SJCRH30 (cell line): ENCODE results near the gene PLXDC2. TPM values are rescaled to one million over a fixed set of nuclear protein-coding genes. Genes with fewer than 3 reads are reported as not detected.
"Not testable (repeated sequence)": the region's sequence is repeated elsewhere in the genome, so short reads cannot be mapped to it uniquely, and the experiment has no call there.

Experiments
- DNase-seq, 2 experiments: peaks; one replicate each; pipeline ENCODE4 v3.0.0-alpha.2; 2015 to 2020
- H3K27ac ChIP-seq: fragments of 250-450 bp; sonication (Bioruptor Pico); 2 replicates; pipeline ENCODE4 v1.5.1; 2020; ENCODE audit warnings: mild to moderate bottlenecking, moderate library complexity
- H3K27me3 ChIP-seq: fragments of 250-450 bp; sonication (Bioruptor Pico); 2 replicates; pipeline ENCODE4 v1.5.1; 2020; ENCODE audit warnings: mild to moderate bottlenecking, moderate library complexity
- H3K36me3 ChIP-seq: fragments of 250-450 bp; sonication (Bioruptor Pico); 2 replicates; pipeline ENCODE4 v1.5.1; 2020; ENCODE audit warnings: mild to moderate bottlenecking, moderate library complexity
- H3K4me1 ChIP-seq: fragments of 250-450 bp; sonication (Bioruptor Pico); 2 replicates; pipeline ENCODE4 v1.5.1; 2020; ENCODE audit warnings: mild to moderate bottlenecking, moderate library complexity
- H3K4me3 ChIP-seq: fragments of 250-450 bp; sonication (Bioruptor Pico); 2 replicates; pipeline ENCODE4 v1.5.1; 2020; ENCODE audit warnings: mild to moderate bottlenecking, moderate library complexity
- H3K9me3 ChIP-seq: fragments of 250-450 bp; sonication (Bioruptor Pico); replicated peaks from 2 replicates; pipeline ENCODE4 v1.5.1; 2020; ENCODE audit warnings: mild to moderate bottlenecking, moderate library complexity
- total RNA-seq: library from RNA; depleted of rRNA; stranded (reverse); fragments of >200 nt; shearing (Covaris generic); gene quantifications from 2 replicates; pipeline ENCODE4 v1.2.3, GENCODE V29; 2014

The PLXDC2 gene
- total RNA-seq, 1 experiment from 2014 or later = 11.4 TPM

DNA sequence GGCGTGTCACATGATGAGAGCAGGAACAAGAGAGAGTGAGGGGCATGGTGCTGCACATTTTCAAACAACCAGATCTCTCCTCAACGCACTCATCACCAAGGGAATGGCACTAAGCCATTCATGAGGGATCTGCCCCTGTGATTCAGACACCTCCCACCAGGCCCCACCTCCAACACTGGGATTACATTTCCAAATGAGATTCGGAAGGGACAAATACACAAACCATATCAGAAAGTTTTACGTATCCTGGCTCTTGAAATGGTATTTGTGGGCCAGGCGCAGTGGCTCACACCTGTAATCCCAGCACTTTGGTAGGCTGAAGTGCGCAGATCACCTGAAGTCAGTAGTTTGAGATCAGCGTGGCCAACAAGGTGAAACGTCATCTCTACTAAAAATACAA is 189.4 kb downstream of the PLXDC2 start:
- H3K9me3 ChIP-seq = no peaks in the 10 kb centered on the region
- H3K27me3 ChIP-seq = no peaks in the 10 kb centered on the region
- no peaks in the 10 kb centered on the region for H3K4me1 ChIP-seq
- H3K4me3 ChIP-seq = no peak overlapping the region
- no peak overlapping the region for H3K27ac ChIP-seq
- no peak for DNase-seq
- no peaks in the 10 kb centered on the region for H3K36me3 ChIP-seq

DNA sequence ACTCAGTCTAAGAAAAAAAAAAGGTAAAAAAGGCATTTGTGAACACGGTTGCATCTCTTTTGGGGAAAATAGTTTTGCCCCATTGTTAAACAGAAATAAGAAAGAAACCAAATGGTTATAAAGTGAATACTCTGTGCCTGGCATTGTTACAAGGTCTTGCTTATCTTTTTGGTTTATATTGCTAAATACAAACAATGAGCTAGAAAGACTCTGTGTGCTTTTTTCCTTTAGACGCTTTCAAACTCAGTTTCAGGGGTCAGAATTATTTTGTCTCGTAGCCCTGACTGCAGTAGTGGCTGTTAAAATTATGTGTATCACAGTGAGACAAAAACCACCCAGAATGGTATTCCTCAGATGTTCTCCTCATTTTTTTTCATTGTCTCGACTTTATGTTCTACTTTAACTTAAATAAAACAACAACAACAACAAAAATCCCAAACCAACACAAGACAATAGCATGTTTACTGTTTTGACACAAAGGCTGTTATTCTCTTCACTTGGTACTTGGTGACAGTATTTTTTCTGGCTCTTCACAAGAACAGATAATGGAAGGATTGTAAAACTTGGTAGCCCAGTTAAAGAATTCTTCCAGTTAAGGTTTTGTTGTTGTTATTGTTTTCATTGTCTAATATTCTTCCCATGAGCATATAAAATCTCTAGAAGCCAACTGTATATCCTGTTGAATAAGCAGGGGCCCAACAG is 190.1 kb downstream of the PLXDC2 start:
- no peaks in the 10 kb centered on the region for H3K27me3 ChIP-seq
- H3K4me1 ChIP-seq = no peaks in the 10 kb centered on the region
- DNase-seq = no peak
- no peaks in the 10 kb centered on the region for H3K9me3 ChIP-seq
- no peak overlapping the region for H3K4me3 ChIP-seq
- no peaks in the 10 kb centered on the region for H3K36me3 ChIP-seq
- no peak overlapping the region for H3K27ac ChIP-seq

DNA sequence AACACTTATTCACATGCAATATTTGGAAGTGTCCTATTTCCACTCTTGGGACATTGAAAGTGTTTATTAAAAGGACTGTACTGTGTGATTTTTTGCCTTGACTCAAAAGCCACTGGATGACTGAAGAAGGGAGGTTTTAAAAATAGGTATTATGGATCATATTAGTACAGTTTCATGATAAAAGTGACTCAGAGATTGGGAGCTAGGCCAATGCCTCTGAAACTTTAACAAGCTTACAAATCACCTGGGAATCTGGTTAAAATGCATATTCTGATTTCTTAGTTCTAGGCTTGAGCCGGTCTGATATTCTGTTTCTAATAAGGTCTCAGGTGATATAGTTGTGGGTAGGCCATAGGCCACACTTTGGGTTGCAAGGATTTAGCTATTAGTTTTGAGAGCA is 191.2 kb downstream of the PLXDC2 start:
- no peak overlapping the region for H3K4me3 ChIP-seq
- no peaks in the 10 kb centered on the region for H3K4me1 ChIP-seq
- no peak overlapping the region for H3K27ac ChIP-seq
- no peaks in the 10 kb centered on the region for H3K27me3 ChIP-seq
- H3K9me3 ChIP-seq = no peaks in the 10 kb centered on the region
- H3K36me3 ChIP-seq = no peaks in the 10 kb centered on the region
- DNase-seq = no peak

DNA sequence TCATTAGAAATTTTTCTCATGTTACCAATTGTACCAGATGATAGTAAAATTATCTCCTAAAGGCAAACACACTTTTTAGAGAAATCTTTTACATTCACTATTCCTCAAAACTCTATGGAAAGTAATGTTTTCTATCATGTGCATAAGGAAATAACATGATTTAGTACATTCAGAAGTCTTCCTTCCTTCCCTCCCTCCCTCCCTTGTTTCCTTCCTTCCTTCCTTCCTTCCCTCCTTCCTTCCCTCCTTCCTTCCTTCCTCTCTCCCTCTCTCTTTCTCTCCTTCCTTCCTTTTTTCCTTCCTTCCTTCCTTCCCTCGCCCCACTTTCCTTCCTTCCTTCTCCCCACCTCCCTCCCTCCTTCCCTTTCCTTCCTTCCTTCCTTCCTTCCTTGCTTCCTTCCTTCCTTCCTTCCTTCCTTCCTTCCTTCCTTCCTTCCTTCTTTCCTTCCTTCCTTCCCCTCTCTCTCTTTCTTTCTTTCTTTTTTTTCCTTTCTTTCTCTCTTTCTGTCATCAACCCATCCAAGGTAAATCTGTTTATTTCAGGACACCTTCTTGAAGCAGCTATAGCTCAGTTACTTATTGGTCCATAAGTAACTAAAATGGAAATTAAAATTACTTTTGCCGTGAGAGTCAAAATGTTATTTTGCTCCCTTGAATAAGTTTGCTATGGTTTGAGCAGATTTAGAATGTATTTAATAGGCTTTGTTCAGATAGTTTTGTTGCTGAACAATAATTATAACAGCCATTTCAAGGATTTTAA is 197.9 kb downstream of the PLXDC2 start:
- Histone ChIP-seq H3K9me3 (no peaks in the 10 kb centered on the region), H3K27me3 (no peaks in the 10 kb centered on the region), H3K27ac (no peak overlapping the region), H3K4me1 (no peaks in the 10 kb centered on the region), H3K4me3 (no peak overlapping the region), H3K36me3 (no peaks in the 10 kb centered on the region)
- no peak for DNase-seq

DNA sequence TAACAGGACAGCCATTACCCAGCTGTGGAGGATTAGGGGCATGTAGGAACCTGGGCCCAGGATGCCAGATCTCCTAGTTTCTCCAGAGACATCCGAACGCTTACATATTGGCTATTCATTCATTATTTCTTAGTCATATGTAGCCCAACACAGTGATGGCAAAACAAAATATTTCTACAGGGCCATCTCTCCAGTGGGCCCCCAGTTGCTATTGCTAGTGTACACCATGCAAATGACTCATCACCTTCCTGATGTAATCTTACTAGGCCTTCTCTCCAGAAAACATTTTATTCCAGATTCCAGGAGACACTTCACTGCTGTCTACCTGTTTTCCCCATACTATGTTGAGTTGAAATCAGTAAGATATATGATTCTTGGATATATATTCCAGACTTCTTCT is 201.7 kb downstream of the PLXDC2 start:
- H3K27ac ChIP-seq = no peak overlapping the region
- H3K9me3 ChIP-seq = no peaks in the 10 kb centered on the region
- H3K27me3 ChIP-seq = no peaks in the 10 kb centered on the region
- no peak overlapping the region for H3K4me3 ChIP-seq
- no peak for DNase-seq
- no peaks in the 10 kb centered on the region for H3K36me3 ChIP-seq
- H3K4me1 ChIP-seq = no peaks in the 10 kb centered on the region

DNA sequence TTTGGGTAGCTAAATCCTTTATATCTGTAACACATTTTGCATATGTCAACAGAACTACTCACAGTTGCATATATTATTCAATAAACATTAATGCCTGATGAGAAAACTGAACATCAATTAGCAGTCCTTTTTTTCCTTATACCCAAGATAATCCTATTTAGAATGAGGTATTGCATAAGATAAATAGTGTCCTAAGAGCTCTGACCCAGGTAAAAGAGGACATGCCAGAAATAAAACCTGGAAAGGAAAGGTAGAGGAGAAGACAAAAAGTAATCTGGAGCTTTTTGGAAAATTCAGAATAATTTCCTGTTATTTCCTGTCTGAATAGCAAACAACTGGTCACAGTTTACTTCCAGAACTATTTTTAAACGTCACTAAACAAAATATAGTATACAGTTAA is 204.4 kb downstream of the PLXDC2 start:
- Histone ChIP-seq H3K27me3 (no peaks in the 10 kb centered on the region), H3K27ac (no peak overlapping the region), H3K4me3 (no peak overlapping the region), H3K9me3 (no peaks in the 10 kb centered on the region), H3K36me3 (no peaks in the 10 kb centered on the region), H3K4me1 (no peaks in the 10 kb centered on the region)
- DNase-seq = no peak

DNA sequence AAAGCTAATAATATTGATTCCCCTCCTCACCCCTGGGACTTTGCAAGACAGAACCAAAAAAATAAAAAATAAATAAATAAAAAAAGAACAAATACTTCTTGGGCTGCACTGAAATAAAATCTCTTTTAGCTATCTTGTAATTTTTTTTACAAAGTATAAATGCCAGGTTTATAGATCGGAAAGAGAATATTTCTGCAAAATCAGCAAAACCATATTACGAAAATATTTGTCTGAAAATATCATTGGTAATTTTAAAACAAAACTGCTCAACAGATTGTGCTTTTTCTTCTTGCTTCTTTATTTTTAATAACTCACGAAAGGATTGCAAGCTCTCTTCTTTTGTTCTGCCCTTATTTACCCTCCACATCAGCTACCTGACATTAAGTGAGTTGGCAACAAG is 213.3 kb downstream of the PLXDC2 start:
- no peak for DNase-seq
- no peaks in the 10 kb centered on the region for H3K9me3 ChIP-seq
- no peak overlapping the region for H3K4me3 ChIP-seq
- no peaks in the 10 kb centered on the region for H3K27me3 ChIP-seq
- no peak overlapping the region for H3K27ac ChIP-seq
- H3K4me1 ChIP-seq = no peaks in the 10 kb centered on the region
- H3K36me3 ChIP-seq = no peaks in the 10 kb centered on the region

DNA sequence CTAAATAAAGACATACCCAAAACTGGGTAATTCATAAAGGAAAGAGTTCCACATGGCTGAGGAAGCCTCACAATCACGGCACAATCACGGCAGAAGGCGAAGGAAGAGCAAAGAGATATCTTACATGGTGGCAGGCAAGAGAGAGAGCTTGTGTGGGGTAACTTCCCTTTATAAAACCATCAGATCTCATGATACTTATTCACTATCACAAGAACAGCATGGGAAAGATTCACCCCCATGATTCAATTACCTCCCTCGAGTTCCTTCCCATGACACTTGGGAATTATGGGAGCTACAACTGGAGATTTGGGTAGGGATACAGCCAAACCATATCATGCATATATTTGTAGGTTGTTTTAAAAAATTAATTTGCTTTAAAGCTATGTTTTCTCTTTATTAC is 217.2 kb downstream of the PLXDC2 start:
- no peak overlapping the region for H3K4me3 ChIP-seq
- H3K4me1 ChIP-seq = no peaks in the 10 kb centered on the region
- H3K27me3 ChIP-seq = no peaks in the 10 kb centered on the region
- no peaks in the 10 kb centered on the region for H3K9me3 ChIP-seq
- DNase-seq = no peak
- no peak overlapping the region for H3K27ac ChIP-seq
- no peaks in the 10 kb centered on the region for H3K36me3 ChIP-seq

DNA sequence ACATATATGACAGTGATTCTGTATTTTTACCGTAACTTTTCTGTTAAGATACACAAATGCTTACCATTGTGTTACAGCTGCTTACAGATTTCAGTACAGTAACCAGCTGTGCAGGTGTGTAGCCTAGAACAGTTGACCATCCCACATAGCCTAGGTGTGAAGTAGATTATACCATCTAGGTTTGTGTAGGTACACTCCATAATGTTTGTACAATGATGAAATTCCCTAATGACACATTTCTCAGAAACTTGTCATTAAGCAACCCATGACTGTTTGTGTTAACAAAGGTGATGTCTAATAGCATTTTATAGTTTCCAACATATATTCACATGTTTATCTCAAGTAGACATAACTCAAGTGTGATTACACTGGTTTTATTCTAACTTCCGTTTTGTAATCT is 218.5 kb downstream of the PLXDC2 start:
- Histone ChIP-seq H3K27ac (no peak overlapping the region), H3K4me1 (no peaks in the 10 kb centered on the region), H3K4me3 (no peak overlapping the region), H3K36me3 (no peaks in the 10 kb centered on the region), H3K9me3 (no peaks in the 10 kb centered on the region), H3K27me3 (no peaks in the 10 kb centered on the region)
- DNase-seq = no peak

DNA sequence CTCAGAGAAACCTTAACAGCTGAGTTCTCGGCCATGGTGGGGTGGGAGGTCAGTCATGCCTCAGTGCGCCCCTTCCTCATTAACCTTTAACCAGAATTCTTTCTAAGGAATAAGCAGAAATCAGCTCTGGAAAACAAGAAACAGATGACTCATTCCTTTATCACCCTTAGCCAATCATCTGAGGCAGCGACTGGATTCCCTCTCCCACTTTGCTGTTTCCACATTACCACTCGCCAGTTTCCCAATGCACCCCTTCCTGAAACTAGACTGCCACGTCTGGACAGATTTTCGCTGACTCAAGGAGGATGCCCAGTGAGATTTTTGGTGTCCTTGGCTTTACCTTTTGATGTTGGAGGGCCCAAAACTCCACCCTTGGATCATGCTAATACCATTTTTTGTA is 223.8 kb downstream of the PLXDC2 start:
- H3K9me3 ChIP-seq = no peaks in the 10 kb centered on the region
- H3K36me3 ChIP-seq = no peaks in the 10 kb centered on the region
- H3K27me3 ChIP-seq = no peaks in the 10 kb centered on the region
- no peak overlapping the region for H3K4me3 ChIP-seq
- H3K4me1 ChIP-seq = no peaks in the 10 kb centered on the region
- no peak for DNase-seq
- no peak overlapping the region for H3K27ac ChIP-seq

DNA sequence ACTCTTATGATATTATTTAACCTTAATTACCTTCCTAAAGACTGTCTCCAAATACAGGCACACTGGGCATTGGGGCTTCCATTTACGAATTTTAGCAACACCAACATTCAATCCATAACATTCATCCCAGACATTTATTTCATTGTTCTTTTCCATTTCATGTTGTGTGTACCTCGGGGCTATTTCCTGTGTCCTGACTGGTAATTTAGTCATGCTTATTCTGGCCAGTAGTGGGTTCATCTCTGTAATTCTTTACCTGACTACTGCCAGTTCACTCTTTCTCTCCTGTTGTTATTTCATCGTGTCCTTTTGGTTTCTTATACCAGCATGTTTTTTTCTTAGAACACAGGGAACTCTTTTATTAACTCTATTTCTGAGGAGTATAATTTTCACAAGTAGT is 225.7 kb downstream of the PLXDC2 start:
- peak in 1 of 2 experiments; percentile 2 for DNase-seq
- Histone ChIP-seq H3K4me1 (no peaks in the 10 kb centered on the region), H3K27me3 (no peaks in the 10 kb centered on the region), H3K4me3 (no peak overlapping the region), H3K36me3 (no peaks in the 10 kb centered on the region), H3K9me3 (no peaks in the 10 kb centered on the region), H3K27ac (no peak overlapping the region)

DNA sequence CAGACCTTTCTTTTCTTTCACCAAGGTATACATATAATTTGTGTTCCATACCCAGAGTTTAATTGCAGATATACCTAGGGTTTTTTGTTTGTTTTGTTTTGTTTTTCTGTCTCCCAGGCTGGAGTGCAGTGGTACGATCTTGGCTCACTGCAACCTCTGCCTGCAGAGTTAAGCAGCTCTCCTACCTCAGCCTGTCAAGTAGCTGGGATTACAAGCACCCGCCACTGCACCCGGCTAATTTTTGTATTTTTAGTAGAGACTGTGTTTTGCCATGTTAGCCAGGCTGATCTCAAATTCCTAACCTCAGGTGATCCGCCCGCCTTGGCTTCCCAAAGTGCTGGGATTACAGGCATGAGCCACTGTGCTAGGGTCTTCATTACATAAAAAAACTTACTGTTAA is 228.9 kb downstream of the PLXDC2 start:
- H3K27ac ChIP-seq, H3K9me3 ChIP-seq, H3K4me1 ChIP-seq, H3K27me3 ChIP-seq, H3K36me3 ChIP-seq, H3K4me3 ChIP-seq, DNase-seq: not testable (repeated sequence)

DNA sequence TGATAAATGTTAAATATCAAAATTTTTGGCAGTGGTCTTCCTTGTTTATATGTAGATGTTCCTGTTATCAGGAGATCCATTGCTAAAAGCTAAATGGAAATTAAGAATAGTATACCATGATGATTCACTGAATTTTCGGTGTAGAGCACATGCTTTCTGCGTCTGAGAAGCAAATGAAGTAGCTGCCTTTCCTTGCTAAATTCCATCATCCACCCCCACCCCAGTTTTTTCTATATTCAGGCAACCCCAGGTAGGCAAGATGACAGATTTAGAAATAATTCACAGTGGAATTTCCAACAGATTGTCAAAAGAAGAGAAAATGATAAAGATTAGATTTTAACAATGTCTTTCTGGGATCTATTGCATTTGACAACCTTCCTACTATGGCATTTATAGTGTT is 231.9 kb downstream of the PLXDC2 start:
- Histone ChIP-seq H3K4me3 (no peak overlapping the region), H3K9me3 (no peaks in the 10 kb centered on the region), H3K4me1 (no peaks in the 10 kb centered on the region), H3K36me3 (no peaks in the 10 kb centered on the region), H3K27me3 (no peaks in the 10 kb centered on the region), H3K27ac (no peak overlapping the region)
- DNase-seq = no peak

DNA sequence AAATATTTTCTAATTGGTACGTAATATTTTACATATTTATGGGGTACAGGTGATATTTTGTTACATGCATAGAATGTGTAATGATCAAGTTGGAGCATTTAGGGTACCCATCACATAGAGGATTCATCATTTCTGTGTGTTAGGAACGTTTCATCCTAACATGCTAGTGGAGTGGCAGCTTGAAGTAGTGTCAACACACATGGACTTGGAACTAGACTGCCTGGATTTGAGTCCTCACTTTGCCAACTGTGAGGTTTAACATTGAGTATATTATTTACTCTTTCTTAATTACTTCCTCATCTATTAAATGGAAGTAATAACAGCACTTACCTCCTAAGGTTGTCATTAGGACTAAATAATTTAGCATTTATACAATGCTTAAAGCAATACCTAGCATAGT is 241.9 kb downstream of the PLXDC2 start:
- Histone ChIP-seq H3K9me3 (no peaks in the 10 kb centered on the region), H3K27ac (no peak overlapping the region), H3K27me3 (no peaks in the 10 kb centered on the region), H3K36me3 (no peaks in the 10 kb centered on the region), H3K4me3 (no peak overlapping the region), H3K4me1 (no peaks in the 10 kb centered on the region)
- DNase-seq = no peak

DNA sequence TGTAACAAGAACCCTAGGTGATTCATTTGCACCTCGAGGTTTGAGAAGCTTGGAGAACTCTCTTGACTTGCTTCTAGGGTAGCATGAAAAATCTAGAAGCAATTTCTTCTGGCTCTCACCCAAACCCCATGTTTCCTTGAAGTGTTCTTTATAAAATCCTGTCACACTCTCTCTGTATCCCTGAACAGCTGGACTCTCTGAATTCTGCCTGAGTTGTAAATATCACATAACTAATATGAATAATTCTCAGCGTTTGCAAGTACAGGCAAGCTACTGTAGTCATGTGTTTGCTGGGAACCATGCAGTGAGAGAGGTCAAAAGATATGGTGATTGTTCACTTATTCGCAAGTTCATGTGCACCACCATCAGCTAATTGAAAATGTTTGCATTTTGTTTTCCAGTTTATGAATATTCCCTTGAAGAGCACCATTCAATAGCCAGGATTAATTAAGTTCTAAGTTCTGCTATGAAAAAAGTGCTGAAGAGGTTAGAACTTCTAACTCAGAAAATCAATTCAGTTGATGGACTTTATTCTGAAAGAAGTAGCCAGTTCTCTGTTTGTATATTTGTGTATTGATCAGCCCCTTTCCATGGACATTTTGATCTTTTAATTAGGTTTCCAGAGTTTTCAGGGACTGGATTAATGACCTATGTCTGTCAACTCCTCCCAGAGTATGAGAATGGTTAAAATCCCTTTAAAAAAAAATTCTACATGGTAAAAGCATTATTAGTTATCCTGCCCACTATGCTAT is 243.0 kb downstream of the PLXDC2 start:
- Histone ChIP-seq H3K4me1 (no peaks in the 10 kb centered on the region), H3K27me3 (no peaks in the 10 kb centered on the region), H3K36me3 (no peaks in the 10 kb centered on the region), H3K4me3 (no peak overlapping the region), H3K9me3 (no peaks in the 10 kb centered on the region), H3K27ac (no peak overlapping the region)
- DNase-seq = peak in 1 of 2 experiments; percentile 15
